HG02938 (cell line): ENCODE data around the gene KCNN4.

ENCODE experiments used
- ATAC-seq: cut with Tn5 transposase; IDR thresholded peaks from one replicate; pipeline ENCODE4 v1.9.1; 2021; ENCODE audit warnings: mild to moderate bottlenecking, moderate library complexity; ENCODE audit not compliant: unreplicated experiment

The KCNN4 gene

DNA sequence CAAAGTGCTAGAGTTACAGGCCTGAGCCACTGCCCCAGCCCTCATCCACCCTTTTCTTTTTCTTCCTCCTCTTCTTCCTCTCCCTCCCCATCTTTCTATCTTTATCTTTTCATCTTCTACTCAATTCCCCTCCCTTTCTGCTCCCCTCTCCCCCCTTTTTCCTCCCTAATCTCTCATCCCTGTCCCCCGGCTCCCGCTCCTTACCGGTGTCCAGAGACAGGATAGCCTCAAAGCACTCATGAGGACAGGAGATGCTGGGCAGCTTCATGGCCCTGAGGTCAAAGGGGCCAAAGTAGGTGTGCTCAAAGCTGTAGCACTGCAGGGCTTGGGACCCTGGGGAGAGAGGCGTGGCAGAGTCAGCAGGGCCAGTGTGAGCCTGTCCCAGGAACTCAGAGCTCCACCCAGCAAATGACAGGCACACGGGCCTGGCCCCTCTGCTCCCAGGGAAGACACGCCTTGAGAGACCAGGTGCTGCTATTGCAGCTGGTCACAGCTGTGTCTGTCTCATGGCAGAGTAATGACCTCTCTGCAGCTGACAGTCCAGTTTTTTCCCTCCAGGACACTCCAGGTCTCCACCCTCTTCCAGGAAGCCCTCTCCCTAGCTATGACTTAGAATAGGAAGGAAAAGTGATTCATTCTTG is 18.8 kb upstream of the KCNN4 start:
- ATAC-seq = no peak

DNA sequence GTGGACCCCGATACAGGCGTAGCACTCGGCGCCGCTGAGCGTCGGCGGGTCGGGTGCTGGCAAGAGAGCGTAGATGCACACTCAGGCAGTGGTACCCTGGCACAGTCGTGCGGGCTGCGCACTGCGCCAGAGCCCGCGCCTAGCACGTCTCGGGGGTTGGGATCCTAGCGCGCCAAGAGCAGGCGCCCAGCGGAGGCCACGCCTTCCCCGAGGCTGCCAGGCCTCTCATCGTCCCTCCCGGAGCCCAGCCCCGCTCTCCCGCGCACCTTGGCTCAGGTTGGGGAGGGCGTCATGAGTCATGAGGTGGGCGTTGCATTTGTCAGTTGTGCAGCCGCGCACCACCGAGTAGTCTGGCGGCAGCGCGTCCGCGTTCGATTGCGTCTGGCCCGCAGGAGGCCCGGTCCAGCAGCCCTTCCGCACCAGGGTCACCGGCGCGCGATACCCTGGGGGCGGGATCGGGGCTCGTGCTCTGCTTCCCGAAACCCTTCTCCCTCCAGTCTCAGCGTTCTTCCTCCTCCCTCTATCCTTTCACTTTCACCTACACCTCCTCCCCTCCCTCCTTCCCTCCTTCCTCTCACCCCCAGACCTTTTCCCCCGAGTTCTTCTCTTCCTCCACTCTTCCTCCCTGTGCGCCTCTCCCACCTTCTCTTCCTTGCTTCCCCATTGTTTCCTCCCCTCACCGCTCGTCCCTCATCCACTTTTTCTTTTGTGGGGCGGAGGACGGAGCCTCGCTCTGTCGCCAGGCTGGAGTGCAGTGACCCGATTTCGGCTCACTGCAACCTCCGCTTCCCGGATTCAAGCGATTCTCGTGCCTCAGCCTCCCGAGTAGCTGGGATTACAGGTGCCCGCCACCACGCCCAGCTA is 18.0 kb upstream of the KCNN4 start:
- ATAC-seq = no peak

DNA sequence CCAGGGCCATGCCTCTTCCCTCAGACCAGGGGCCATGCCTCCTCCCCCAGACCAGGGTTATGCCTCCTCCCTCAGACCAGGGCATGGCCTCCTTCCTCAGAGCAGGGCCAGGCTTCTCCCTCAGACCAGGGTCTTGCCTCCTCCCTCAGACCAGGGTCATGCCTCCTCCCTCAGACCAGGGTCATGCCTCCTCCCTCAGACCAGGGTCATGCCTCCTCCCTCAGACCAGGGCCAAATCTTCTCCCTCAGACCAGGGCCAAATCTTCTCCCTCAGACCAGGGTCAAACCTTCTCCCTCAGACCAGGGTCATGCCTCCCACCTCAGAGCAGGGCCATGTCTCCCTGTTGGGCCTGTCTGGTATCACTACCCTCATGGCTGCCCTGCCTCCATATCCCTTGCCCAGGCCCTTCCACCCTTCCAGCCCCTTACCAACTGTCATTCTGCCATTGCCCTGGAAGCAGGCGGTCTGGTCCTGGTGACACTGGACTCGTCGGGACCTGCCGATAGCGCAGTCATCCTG is 17.3 kb upstream of the KCNN4 start:
- ATAC-seq = no peak

GRCh38 chr19:43797556-43797955 is 16.8 kb upstream of the KCNN4 start:
- no peak for ATAC-seq

- no peak for ATAC-seq
Observed at GRCh38 chr19:43797118-43797517, 16.3 kb upstream of the KCNN4 start.

- no peak for ATAC-seq
Observed at GRCh38 chr19:43790587-43790986, 9.8 kb upstream of the KCNN4 start.

GRCh38 chr19:43789029-43789428 is 8.3 kb upstream of the KCNN4 start:
- no peak for ATAC-seq

DNA sequence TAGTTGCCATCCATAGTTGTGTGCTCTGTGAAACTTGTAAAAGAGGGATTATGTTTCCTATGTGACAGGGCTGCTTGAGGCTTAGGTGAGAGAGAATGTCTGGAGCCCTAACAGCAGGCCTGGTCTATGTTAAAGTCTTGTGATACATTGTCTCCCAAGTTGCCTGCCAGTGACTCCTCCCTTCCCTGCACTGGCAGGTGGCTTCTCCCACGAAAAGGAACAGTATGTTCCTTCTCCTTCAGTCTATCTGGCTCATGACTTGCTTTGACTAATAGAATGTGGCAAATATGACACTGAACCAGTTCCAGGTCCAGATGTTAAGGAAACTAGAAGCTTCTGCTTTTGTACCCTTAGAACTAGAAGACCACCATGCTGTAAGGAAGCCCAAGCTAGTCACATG is 5.9 kb upstream of the KCNN4 start:
- no peak for ATAC-seq

DNA sequence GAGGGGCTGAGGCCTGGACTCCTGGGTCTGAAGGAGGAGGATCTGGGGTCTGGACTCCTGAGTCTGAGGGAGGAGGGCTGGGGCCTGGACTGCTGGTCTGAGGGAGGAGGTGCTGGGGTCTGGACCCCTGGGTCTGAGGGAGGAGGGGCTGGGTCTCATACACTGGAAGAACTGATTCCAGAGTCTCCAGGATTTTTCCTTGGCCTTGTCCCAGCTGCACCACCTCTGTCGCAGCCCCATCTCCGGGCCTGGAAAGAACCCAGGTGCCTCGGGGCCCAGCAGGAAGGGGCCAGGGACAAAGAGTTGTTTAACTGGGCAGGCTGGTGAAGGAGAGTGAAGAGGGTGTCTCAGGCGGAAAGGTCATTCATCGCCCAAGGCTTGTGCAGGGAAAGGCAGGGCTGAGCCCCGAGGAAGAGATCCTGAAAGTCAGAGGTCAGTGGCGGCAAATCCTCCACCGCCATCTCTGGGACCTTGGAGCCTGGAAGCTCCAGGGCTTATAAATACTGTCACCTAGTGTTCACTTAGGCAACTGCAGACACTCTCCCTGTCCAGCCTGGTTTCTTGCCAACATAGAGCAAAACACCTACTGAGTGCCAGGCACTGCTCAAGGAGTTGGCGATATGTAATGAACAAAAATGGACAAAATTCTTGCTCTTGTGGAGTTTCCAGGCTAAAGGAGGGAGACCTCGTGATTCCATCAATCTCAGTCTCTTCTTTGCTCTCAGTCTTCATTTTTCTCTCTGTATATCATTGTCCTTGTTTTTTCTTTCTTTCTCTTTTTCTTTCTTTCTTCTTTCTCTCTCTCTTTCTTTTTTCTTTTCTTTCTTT is 4.4 kb upstream of the KCNN4 start:
- no peak for ATAC-seq

DNA sequence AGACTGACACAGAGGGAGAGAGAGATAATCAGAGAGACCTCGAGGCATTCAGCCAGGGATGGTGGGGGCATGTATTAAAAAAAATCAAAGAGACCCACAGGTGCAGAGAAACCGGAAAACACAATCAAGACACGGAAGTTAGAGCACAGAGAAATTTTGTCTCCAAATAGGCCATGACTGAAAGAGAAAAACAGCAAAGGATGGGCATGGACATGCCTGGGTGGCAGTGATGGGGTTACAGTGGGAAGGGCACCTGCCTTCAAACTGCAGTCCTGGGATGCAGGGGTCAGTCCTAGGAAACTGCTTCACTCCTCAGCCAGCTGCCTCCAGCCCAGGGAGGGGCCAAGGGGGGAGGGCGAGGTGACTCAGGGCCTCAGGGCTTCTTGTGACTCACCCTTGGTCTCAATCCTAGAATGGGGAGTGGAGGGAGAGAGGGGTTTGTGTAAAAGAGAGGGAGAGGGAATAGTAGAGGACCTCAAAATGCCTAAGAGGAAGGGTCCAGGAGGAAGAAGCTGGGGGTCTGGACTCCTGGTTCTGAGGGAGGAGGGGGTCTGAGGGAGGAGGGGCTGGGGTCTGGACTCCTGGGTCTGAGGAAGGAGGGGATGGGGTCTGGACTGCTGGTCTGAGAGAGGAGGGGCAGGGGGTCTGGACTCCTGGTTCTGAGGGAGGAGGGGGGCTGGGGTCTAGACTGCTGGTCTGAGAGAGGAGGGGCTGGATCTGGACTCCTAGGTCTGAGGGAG is 3.6 kb upstream of the KCNN4 start:
- ATAC-seq = no peak

GRCh38 chr19:43783636-43784035 is 2.9 kb upstream of the KCNN4 start:
- ATAC-seq = no peak

DNA sequence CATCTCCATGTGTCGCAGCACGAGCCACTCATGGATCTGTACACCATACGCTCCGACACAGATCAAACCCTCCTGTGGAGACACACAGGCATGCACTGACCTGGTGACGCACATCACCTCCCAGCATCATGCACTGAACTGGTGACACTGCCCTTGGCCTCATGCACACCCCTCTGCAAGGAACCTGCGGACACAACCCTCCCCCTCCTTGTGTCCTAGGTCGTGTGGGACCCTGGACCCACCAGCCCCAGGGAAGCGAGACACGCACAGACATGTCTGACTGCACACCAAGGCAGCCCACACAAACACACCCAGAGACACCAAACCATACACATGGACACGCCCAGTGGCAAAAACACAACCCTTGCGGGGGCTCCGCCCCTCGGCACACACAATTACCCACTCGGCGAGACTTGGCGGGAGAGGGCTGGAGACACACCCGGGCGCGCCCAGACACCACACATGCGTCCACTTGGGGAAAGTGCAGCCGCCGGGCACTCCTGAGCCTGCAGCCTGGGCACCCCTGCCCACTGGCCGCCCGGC is 2.0 kb upstream of the KCNN4 start:
- no peak for ATAC-seq

- no peak for ATAC-seq
Observed at GRCh38 chr19:43782311-43782660, 1.5 kb upstream of the KCNN4 start.

DNA sequence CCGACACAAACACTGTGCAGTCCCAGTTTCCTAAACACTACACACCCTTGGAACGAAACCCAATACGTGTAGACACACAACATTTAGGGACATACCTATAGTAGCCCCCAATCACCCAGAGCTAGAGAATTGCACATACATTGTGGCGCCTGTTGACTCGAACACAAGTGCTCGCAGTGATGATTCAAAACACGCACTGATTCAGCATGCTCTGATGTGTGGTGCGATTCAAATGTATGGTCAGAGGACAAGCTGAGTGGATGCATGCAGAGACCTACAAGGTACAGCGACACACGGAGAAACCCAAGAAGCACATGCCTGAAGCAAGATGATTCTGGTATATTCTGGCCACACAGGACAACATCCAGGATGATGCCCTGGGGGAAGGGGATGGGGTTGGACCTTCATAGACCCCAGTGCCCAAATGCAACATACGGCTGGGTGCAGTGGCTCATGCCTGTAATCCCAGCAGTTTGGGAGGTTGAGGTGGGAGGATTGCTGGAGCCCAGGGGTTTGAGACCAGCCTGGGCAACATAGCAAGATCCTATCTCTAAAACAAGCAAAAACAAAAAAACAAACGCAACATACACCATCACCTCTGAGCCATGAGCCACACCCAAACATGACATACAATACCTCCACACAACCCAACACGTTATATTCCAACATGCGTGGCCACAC is 997 bp upstream of the KCNN4 start:
- ATAC-seq = no peak

- no peak for ATAC-seq
Observed at GRCh38 chr19:43779820-43780219, 953 bp downstream of the KCNN4 start.

DNA sequence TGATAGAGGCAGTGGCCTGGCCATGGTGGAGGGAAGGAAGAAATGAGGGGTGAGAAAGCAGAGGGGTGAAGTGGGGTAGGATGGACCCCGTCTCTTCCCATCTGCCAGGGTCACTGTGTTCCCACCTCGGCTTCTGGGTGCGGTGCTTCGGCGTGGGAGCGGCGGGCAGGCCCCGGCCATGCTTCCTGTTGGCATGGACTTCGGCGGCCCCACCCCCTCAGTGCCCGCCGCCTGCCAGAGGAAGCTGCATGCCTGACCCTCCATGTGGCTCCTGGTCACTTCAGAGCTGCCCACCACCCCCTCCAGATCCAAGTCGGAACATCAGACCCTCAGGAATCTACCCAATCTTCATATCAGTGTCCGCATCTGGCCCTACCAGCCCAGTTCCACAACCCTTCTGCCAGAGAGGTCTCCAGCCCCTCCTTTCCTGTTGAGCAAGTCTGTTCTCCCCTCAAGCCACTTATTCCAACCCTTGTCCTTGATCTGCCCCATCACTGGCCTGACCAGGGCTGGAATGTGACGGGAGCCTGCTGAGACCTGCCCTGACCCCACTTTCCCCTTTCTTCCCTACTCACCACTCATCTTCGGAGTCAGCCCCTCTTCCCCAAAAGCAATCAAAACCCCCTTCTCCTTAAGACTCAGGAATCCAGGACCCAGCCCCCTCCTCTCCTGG is 1.5 kb downstream of the KCNN4 start:
- no peak for ATAC-seq

DNA sequence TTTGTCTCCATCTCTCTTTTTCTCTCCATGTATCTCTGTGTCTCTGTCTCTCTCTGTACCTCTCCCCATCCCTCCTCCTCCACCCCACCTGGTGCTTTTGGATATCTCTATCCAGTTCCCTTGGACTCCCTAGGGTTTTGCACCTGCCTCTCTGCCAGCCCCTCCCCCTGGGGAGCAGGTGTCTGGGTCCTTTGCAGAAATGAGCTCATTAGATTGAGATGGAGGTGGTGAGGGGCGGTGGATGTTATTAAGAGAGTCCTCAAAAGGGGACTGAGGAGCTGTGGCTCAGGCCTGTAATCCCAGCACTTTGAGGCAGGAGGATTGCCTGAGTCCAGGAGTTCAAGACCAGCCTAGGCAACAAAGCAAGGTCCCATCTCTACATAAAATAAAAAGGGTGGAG is 2.1 kb downstream of the KCNN4 start:
- no peak for ATAC-seq

DNA sequence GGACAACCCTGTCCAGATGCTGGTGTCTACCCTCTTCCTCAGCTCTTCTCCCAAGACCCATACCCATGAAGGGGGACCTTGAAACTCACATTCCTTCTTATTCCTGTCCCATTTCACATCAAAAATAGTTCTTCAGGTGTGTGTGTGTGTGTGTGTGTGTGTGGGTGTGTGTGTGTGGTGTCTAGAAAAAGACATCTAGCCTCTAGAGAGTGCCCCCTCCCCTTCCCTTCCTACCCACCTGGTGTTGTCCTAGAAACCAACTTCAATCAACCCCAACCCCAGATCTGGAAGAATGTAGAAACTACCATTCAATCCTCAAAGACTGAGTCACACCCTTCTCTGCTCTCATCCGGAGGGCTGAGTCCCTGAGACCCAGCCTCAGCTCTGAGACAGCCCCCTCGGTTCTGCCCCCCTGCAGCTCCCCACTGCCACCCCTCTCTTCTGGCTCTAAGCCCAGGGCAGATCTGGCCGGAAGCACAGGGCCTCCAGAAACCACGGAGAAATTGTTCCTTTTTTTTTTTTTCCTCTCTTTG is 3.5 kb downstream of the KCNN4 start:
- ATAC-seq = no peak

GRCh38 chr19:43776286-43776685 is 4.5 kb downstream of the KCNN4 start:
- no peak for ATAC-seq
